A549 (cell line): Measurements from ENCODE around the gene APOM. TPM values are rescaled to one million over a fixed set of nuclear protein-coding genes. Genes with fewer than 3 reads are reported as not detected.

ENCODE experiments used
- ATAC-seq, 2 experiments: fragments of 200-7000 bp in 1 of 2; fragments of >200 bp in 1 of 2; cut with Nextera tagmentation in 1 of 2; cut with Tn5 transposase in 1 of 2; 3 replicates each; pipeline versions ENCODE4 v1.8.0 to v1.9.1; 2018 to 2020; ENCODE audit warnings: mild to moderate bottlenecking in 1 of 2, moderate library complexity in 1 of 2
- CTCF ChIA-PET: fragments of 300-600 bp; sonication (Branson Sonifier 250); formaldehyde crosslinking; extraction: SDS; loops from one replicate; lab custom pipeline; 2021; ENCODE audit warnings: antibody characterized with exemption, inconsistent platforms; lab: Yijun Ruan, JAX
- POLR2A ChIA-PET: fragments of 350-600 bp; formaldehyde crosslinking; extraction: SDS; loops from one replicate; lab custom pipeline; 2021; ENCODE audit warnings: antibody characterized with exemption, inconsistent platforms; lab: Yijun Ruan, JAX
- DNase-seq, 2 experiments: peaks; one replicate each; pipeline versions ENCODE4 v3.0.0 to v3.0.0-alpha.2; 2011 to 2016; ENCODE audit warnings: low read depth in 1 of 2, low spot score in 1 of 2
- FAIRE-seq: peaks from 2 replicates; lab custom pipeline; 2011; peaks lifted over from hg19 to GRCh38; lab: Jason Lieb, UNC
- H3K27ac ChIP-seq, 2 experiments: fragments of >200 bp; sonication (Bioruptor Twin); formaldehyde crosslinking; 3 replicates each; pipeline ENCODE4 v1.5.1; 2016 to 2017
- H3K4me1 ChIP-seq: fragments of >200 bp; sonication (Bioruptor Twin); formaldehyde crosslinking; 3 replicates; pipeline ENCODE4 v1.6.1; 2016
- H3K4me2 ChIP-seq: fragments of >200 bp; sonication (Bioruptor Twin); formaldehyde crosslinking; 3 replicates; pipeline ENCODE4 v1.6.1; 2016
- H3K4me3 ChIP-seq: fragments of >200 bp; sonication (Bioruptor Twin); formaldehyde crosslinking; 3 replicates; pipeline ENCODE4 v1.5.1; 2016
- H3K9me3 ChIP-seq: fragments of >200 bp; sonication (Bioruptor Twin); formaldehyde crosslinking; 3 replicates; pipeline ENCODE4 v1.6.1; 2016
- BHLHE40 ChIP-seq: IDR thresholded peaks from 2 replicates; pipeline ENCODE4 v1.6.1; 2012; ENCODE audit warnings: low read depth, low read length, inconsistent platforms
- CEBPB ChIP-seq, 2 experiments: fragments of >200 bp in 1 of 2; sonication (Bioruptor Twin) in 1 of 2; formaldehyde crosslinking in 1 of 2; IDR thresholded peaks; 2 replicates each; pipeline ENCODE4 v1.6.1; 2012 to 2016
- FOSB ChIP-seq: fragments of 250-450 bp; sonication (Bioruptor Pico); IDR thresholded peaks from 2 replicates; pipeline ENCODE4 v1.5.0; 2020; ENCODE audit warnings: mild to moderate bottlenecking, moderate library complexity
- FOSL2 ChIP-seq, 2 experiments: fragments of 450-650 bp in 1 of 2; fragments of >200 bp in 1 of 2; sonication (Bioruptor Twin) in 1 of 2; formaldehyde crosslinking; IDR thresholded peaks; 2 replicates each; pipeline versions ENCODE4 v1.5.0 to v1.6.1; 2016 to 2020; ENCODE audit warnings: mild to moderate bottlenecking in 1 of 2, moderate library complexity in 1 of 2
- GATA3 ChIP-seq: IDR thresholded peaks from 2 replicates; pipeline ENCODE4 v1.6.1; 2012; ENCODE audit warnings: borderline replicate concordance
- HEYL ChIP-seq: fragments of 250-450 bp; sonication (Bioruptor Pico); IDR thresholded peaks from 2 replicates; pipeline ENCODE4 v1.8.0; 2021; ENCODE audit warnings: mild to moderate bottlenecking, moderate library complexity
- HOXA7 ChIP-seq: fragments of 250-450 bp; sonication (Bioruptor Pico); IDR thresholded peaks from 2 replicates; pipeline ENCODE4 v1.5.0; 2020; ENCODE audit warnings: mild to moderate bottlenecking, moderate library complexity
- HOXB5 ChIP-seq: fragments of 250-450 bp; sonication (Bioruptor Pico); IDR thresholded peaks from 2 replicates; pipeline ENCODE4 v1.5.0; 2020; ENCODE audit warnings: mild to moderate bottlenecking, moderate library complexity
- JUN ChIP-seq, 2 experiments: fragments of >200 bp; sonication (Bioruptor Twin); formaldehyde crosslinking; IDR thresholded peaks; 2 replicates in 1 of 2; 3 replicates in 1 of 2; pipeline ENCODE4 v1.6.1; 2016 to 2017
- MAFK ChIP-seq: fragments of 450-650 bp; IDR thresholded peaks from 2 replicates; pipeline ENCODE4 v1.6.1; 2014; ENCODE audit not compliant: partially characterized antibody
- MYC ChIP-seq: IDR thresholded peaks from 2 replicates; pipeline ENCODE4 v1.6.1; 2012; ENCODE audit warnings: mild to moderate bottlenecking, inconsistent platforms, low read length, improper control_type of control experiment, borderline replicate concordance
- NPAS2 ChIP-seq: fragments of 250-450 bp; sonication (Bioruptor Pico); IDR thresholded peaks from 2 replicates; pipeline ENCODE4 v1.8.0; 2022; ENCODE audit warnings: mild to moderate bottlenecking, moderate library complexity, borderline replicate concordance
- NR3C1 ChIP-seq: fragments of >200 bp; sonication (Bioruptor Twin); formaldehyde crosslinking; IDR thresholded peaks from 3 replicates; pipeline ENCODE4 v1.6.1; 2017
- PHF8 ChIP-seq: fragments of 200-600 bp; sonication (generic); IDR thresholded peaks from 2 replicates; pipeline ENCODE4 v1.6.1; 2016; ENCODE audit warnings: low read depth, mild to moderate bottlenecking, antibody characterized with exemption, moderate library complexity, borderline replicate concordance
- RAD21 ChIP-seq, 2 experiments: fragments of >200 bp in 1 of 2; sonication (Bioruptor Twin) in 1 of 2; formaldehyde crosslinking in 1 of 2; IDR thresholded peaks in 1 of 2; conservative IDR thresholded peaks in 1 of 2; 2 replicates in 1 of 2; 3 replicates in 1 of 2; pipeline ENCODE4 v1.6.1; 2012 to 2018; ENCODE audit warnings: inconsistent platforms in 1 of 2
- RARB ChIP-seq: fragments of 250-450 bp; sonication (Bioruptor Pico); IDR thresholded peaks from 2 replicates; pipeline ENCODE4 v1.8.0; 2021; ENCODE audit warnings: mild to moderate bottlenecking, moderate library complexity
- RCOR1 ChIP-seq: fragments of 150-350 bp; IDR thresholded peaks from 2 replicates; pipeline ENCODE4 v1.6.1; 2014; ENCODE audit warnings: antibody characterized with exemption, low read length, low read depth
- SREBF2 ChIP-seq: fragments of 450-650 bp; IDR thresholded peaks from 2 replicates; pipeline ENCODE4 v1.6.1; 2014; ENCODE audit warnings: mild to moderate bottlenecking, moderate library complexity
- TFCP2L1 ChIP-seq: fragments of 250-450 bp; sonication (Bioruptor Pico); IDR thresholded peaks from 2 replicates; pipeline ENCODE4 v1.5.0; 2021; ENCODE audit warnings: mild to moderate bottlenecking
- ZC3H11A ChIP-seq: fragments of 450-650 bp; IDR thresholded peaks from 2 replicates; pipeline ENCODE4 v1.6.1; 2014; ENCODE audit warnings: antibody characterized with exemption, mild to moderate bottlenecking
- ZNF302 ChIP-seq: fragments of 250-450 bp; sonication (Bioruptor Pico); IDR thresholded peaks from 2 replicates; pipeline ENCODE4 v1.9.0; 2021; ENCODE audit warnings: inconsistent platforms, mild to moderate bottlenecking, moderate library complexity
- WGBS: methylation state at CpG from one replicate; pipeline ENCODE4 v1.1.6; 2017; ENCODE audit errors: missing lambda C conversion rate; 5-methylcytosine and 5-hydroxymethylcytosine counted together
- polyA plus RNA-seq, 4 experiments: library from polyadenylated mRNA; depleted of rRNA in 3 of 4; stranded (reverse); fragments of >200 nt; fragmentation: RNase III in 1 of 4; extraction: RNeasy Plus Mini Kit Qiagen cat#74134 plus additional on column Dnase treatment in 1 of 4; gene quantifications; 2 replicates in 3 of 4; 3 replicates in 1 of 4; pipeline ENCODE4 v1.2.3, GENCODE V29; 2011 to 2017
- TF ChIP-seq, protein P1 (sequence below): fragments of >200 bp; sonication (Bioruptor Twin); formaldehyde crosslinking; IDR thresholded peaks from 3 replicates; pipeline ENCODE4 v1.6.1; 2016
- TF ChIP-seq, protein P2 (sequence below): fragments of >200 bp; sonication (Bioruptor Twin); formaldehyde crosslinking; IDR thresholded peaks from 3 replicates; pipeline ENCODE4 v1.5.1; 2016
- TF ChIP-seq, protein P3 (sequence below): fragments of 200-600 bp; sonication (generic); IDR thresholded peaks from 2 replicates; pipeline ENCODE4 v1.6.1; 2016; ENCODE audit warnings: antibody characterized with exemption, mild to moderate bottlenecking, moderate library complexity
- TF ChIP-seq, protein P4 (sequence below): IDR thresholded peaks from 2 replicates; pipeline ENCODE4 v1.6.1; 2012
- TF ChIP-seq, protein P5 (sequence below): IDR thresholded peaks from 2 replicates; pipeline ENCODE4 v1.6.1; 2012; ENCODE audit warnings: low read depth, borderline replicate concordance
- TF ChIP-seq, protein P6 (sequence below): fragments of 150-350 bp; IDR thresholded peaks from 2 replicates; pipeline ENCODE4 v1.6.1; 2014; ENCODE audit warnings: low read depth, mild to moderate bottlenecking, low read length

The APOM gene
- polyA plus RNA-seq, 2 of the 4 experiments (the other 2 are of a cell fraction): 1.5 to 2.6 TPM

DNA sequence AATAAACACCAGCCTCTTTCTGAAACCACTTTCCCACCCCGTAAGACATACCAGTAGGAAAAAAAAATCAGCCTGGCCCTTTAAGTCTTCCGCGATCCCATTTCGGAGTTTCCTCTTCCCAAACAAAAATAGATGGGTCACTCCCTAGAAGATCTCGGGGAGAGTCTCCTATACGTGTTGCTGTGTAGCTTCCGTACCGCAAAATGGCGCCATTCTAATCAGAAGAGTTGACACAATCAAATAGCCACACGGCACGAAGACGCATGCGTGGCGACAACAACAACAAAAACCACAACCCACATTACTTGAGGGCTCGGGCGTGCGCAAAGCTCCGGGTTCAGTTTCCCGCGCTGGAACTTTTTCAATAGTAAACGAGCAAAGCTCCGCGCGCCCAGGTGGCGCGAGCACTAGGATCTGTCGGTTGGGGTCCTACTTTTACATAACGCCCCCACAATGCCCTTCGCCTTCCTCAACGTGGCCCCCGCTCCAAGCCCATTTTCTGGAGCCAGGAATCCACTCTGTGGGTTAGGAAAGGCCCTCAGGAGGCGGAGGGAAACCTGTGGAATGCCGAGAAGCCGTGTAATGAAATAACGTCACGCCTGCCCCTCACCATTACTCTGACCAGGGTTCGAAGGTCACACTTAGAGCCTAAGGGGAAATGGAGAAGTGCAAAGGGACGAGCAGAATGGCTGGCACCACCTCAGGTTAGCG is 9.3 kb downstream of the APOM start, which contains the start of gene GPANK1:
TSS of gene GPANK1 (minus strand) at position 208 of the 711 bp plus-strand sequence. CDS start 519 bp downstream, outside the sequence.
- TF ChIP-seq, protein P1, sequence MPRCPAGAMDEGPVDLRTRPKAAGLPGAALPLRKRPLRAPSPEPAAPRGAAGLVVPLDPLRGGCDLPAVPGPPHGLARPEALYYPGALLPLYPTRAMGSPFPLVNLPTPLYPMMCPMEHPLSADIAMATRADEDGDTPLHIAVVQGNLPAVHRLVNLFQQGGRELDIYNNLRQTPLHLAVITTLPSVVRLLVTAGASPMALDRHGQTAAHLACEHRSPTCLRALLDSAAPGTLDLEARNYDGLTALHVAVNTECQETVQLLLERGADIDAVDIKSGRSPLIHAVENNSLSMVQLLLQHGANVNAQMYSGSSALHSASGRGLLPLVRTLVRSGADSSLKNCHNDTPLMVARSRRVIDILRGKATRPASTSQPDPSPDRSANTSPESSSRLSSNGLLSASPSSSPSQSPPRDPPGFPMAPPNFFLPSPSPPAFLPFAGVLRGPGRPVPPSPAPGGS: no peak
- TF ChIP-seq JUN (IDR thresholded peaks at IDR 0.05) (0 out of 5 replicates have a peak, but pooled peaks of 1 of the 2 experiments have one; percentile 8), NPAS2 (CRISPR knock-in tag) (no peak), HOXA7 (CRISPR knock-in tag) (no peak), FOSB (CRISPR knock-in tag) (0 out of 2 replicates have a peak, but pooled peaks have one; percentile 25), MAFK (no peak), FOSL2 (IDR thresholded peaks at IDR 0.05) (no peak), FOSL2 (CRISPR knock-in tag; IDR thresholded peaks at IDR 0.05) (no peak), NR3C1 (no peak), HEYL (CRISPR knock-in tag) (no peak), SREBF2 (no peak), HOXB5 (CRISPR knock-in tag) (no peak), BHLHE40 (no peak), RARB (no peak), ZC3H11A (no peak), ZNF302 (no peak), GATA3 (no peak), PHF8 (0 out of 2 replicates have a peak, but pooled peaks have one; percentile 8), TFCP2L1 (0 out of 2 replicates have a peak, but pooled peaks have one; percentile 17), MYC (no peak), RAD21 (conservative IDR thresholded peaks at IDR 0.05 in 1 of 2, IDR thresholded peaks at IDR 0.05 in 1 of 2) (no peak), CEBPB (IDR thresholded peaks at IDR 0.05) (0 out of 4 replicates have a peak, but pooled peaks of 1 of the 2 experiments have one; percentile 4), RCOR1 (no peak)
- TF ChIP-seq, protein P2, sequence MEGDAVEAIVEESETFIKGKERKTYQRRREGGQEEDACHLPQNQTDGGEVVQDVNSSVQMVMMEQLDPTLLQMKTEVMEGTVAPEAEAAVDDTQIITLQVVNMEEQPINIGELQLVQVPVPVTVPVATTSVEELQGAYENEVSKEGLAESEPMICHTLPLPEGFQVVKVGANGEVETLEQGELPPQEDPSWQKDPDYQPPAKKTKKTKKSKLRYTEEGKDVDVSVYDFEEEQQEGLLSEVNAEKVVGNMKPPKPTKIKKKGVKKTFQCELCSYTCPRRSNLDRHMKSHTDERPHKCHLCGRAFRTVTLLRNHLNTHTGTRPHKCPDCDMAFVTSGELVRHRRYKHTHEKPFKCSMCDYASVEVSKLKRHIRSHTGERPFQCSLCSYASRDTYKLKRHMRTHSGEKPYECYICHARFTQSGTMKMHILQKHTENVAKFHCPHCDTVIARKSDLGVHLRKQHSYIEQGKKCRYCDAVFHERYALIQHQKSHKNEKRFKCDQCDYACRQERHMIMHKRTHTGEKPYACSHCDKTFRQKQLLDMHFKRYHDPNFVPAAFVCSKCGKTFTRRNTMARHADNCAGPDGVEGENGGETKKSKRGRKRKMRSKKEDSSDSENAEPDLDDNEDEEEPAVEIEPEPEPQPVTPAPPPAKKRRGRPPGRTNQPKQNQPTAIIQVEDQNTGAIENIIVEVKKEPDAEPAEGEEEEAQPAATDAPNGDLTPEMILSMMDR: no peak
- TF ChIP-seq, protein P3, sequence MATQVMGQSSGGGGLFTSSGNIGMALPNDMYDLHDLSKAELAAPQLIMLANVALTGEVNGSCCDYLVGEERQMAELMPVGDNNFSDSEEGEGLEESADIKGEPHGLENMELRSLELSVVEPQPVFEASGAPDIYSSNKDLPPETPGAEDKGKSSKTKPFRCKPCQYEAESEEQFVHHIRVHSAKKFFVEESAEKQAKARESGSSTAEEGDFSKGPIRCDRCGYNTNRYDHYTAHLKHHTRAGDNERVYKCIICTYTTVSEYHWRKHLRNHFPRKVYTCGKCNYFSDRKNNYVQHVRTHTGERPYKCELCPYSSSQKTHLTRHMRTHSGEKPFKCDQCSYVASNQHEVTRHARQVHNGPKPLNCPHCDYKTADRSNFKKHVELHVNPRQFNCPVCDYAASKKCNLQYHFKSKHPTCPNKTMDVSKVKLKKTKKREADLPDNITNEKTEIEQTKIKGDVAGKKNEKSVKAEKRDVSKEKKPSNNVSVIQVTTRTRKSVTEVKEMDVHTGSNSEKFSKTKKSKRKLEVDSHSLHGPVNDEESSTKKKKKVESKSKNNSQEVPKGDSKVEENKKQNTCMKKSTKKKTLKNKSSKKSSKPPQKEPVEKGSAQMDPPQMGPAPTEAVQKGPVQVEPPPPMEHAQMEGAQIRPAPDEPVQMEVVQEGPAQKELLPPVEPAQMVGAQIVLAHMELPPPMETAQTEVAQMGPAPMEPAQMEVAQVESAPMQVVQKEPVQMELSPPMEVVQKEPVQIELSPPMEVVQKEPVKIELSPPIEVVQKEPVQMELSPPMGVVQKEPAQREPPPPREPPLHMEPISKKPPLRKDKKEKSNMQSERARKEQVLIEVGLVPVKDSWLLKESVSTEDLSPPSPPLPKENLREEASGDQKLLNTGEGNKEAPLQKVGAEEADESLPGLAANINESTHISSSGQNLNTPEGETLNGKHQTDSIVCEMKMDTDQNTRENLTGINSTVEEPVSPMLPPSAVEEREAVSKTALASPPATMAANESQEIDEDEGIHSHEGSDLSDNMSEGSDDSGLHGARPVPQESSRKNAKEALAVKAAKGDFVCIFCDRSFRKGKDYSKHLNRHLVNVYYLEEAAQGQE: no peak
- TF ChIP-seq, protein P4, sequence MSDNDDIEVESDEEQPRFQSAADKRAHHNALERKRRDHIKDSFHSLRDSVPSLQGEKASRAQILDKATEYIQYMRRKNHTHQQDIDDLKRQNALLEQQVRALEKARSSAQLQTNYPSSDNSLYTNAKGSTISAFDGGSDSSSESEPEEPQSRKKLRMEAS: peak; percentile 79
- TF ChIP-seq, protein P5, sequence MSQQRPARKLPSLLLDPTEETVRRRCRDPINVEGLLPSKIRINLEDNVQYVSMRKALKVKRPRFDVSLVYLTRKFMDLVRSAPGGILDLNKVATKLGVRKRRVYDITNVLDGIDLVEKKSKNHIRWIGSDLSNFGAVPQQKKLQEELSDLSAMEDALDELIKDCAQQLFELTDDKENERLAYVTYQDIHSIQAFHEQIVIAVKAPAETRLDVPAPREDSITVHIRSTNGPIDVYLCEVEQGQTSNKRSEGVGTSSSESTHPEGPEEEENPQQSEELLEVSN: peak; percentile 80
- TF ChIP-seq, protein P6, sequence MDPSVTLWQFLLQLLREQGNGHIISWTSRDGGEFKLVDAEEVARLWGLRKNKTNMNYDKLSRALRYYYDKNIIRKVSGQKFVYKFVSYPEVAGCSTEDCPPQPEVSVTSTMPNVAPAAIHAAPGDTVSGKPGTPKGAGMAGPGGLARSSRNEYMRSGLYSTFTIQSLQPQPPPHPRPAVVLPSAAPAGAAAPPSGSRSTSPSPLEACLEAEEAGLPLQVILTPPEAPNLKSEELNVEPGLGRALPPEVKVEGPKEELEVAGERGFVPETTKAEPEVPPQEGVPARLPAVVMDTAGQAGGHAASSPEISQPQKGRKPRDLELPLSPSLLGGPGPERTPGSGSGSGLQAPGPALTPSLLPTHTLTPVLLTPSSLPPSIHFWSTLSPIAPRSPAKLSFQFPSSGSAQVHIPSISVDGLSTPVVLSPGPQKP: no peak
- H3K4me1 ChIP-seq: peaks cover 24% of the 10 kb centered on the region
- 2% methylated on average over 27 of the region's 39 CpGs for WGBS
- peak within 1 kb of the TSS; percentile 83 for H3K4me3 ChIP-seq
- H3K9me3 ChIP-seq: no peaks in the 10 kb centered on the region
- peak; percentile 69 to 94 for DNase-seq
- ChIA-PET CTCF (interaction anchor here (1.6 kb wide), 1 partner anchor 166 kb away, joined by 4 read pairs; no protein-coding TSS in a partner anchor), POLR2A (interaction anchor here (0.5 to 2.5 kb wide), 7 partner anchors 11 to 230 kb away, joined by 3 to 14 read pairs (median 6); partner anchors contain the start of genes BAG6, HSPA1A, HSPA1B and HSPA1L)
- H3K27ac ChIP-seq: peak within 1 kb of the TSS; percentile 90 to 97
- ATAC-seq: peak; percentile 65 to 70
- FAIRE-seq: no peak
- H3K4me2 ChIP-seq: peak within 1 kb of the TSS; percentile 94
